ENCODE results near the gene GNAO1.

DNA sequence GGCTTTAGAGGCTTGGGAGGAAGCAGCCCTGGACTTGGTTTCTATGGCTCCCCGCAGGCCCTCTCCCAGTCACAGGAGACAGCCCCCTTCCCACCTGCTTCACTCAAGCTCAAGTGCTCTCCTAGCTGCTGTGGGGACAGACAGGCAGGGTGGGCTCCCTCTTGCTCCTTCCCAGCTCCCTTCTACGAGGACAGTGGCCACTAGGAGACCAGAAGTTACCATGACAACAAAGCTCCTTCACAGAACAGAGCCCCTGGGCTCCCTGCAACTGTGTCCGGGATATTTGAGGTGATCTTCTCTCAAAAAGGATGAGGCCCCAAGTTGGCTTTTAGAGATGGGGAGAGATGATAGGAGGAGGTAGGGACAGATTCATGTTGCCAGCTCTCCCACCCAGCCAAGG is 117.7 kb downstream of the GNAO1 start:
- TF ChIP-seq, protein P1, sequence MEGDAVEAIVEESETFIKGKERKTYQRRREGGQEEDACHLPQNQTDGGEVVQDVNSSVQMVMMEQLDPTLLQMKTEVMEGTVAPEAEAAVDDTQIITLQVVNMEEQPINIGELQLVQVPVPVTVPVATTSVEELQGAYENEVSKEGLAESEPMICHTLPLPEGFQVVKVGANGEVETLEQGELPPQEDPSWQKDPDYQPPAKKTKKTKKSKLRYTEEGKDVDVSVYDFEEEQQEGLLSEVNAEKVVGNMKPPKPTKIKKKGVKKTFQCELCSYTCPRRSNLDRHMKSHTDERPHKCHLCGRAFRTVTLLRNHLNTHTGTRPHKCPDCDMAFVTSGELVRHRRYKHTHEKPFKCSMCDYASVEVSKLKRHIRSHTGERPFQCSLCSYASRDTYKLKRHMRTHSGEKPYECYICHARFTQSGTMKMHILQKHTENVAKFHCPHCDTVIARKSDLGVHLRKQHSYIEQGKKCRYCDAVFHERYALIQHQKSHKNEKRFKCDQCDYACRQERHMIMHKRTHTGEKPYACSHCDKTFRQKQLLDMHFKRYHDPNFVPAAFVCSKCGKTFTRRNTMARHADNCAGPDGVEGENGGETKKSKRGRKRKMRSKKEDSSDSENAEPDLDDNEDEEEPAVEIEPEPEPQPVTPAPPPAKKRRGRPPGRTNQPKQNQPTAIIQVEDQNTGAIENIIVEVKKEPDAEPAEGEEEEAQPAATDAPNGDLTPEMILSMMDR (IDR thresholded peaks at IDR 0.05): no peak
- TF ChIP-seq POLR2A (IDR thresholded peaks at IDR 0.05) (no peak), POLR2AphosphoS5 (IDR thresholded peaks at IDR 0.05) (no peak)
